GM12874 (cell line): Measurements from ENCODE around the gene GPC4.

Experiments
- CTCF ChIP-seq: IDR thresholded peaks from 2 replicates; pipeline ENCODE4 v1.5.1; 2011; ENCODE audit warnings: low read depth, mild to moderate bottlenecking, control low read depth, low read length, moderate library complexity; ENCODE audit not compliant: insufficient read depth

The GPC4 gene

GRCh38 chrX:133375615-133376340, 39.5 kb downstream of the GPC4 start:
- TF ChIP-seq CTCF, result no peak

- no peak for TF ChIP-seq CTCF
Observed at GRCh38 chrX:133374874-133375387, 40.4 kb downstream of the GPC4 start.

GRCh38 chrX:133373386-133374079, 41.8 kb downstream of the GPC4 start:
- TF ChIP-seq CTCF, result no peak

GRCh38 chrX:133370696-133371275, 44.5 kb downstream of the GPC4 start:
- TF ChIP-seq CTCF, result no peak

- no peak for TF ChIP-seq CTCF
Observed at GRCh38 chrX:133369065-133369464, 46.2 kb downstream of the GPC4 start.

- no peak for TF ChIP-seq CTCF
Observed at GRCh38 chrX:133366735-133367134, 48.6 kb downstream of the GPC4 start.

GRCh38 chrX:133365871-133366611, 49.2 kb downstream of the GPC4 start:
- TF ChIP-seq CTCF, result no peak
